Measurements from ENCODE around the gene CLDN22. TPM values are rescaled to one million over a fixed set of nuclear protein-coding genes. Genes with fewer than 3 reads are reported as not detected.

Gene CLDN22
- total RNA-seq, 1 donor from 2014 or later, result not detected

- no peaks in the 10 kb centered on the region for H3K9me3 Mint-ChIP-seq (ENCODE audit: unreplicated experiment)
- DNase-seq, result no peak
- no peaks in the 10 kb centered on the region for H3K4me1 Mint-ChIP-seq (ENCODE audit: low read depth, unreplicated experiment)
- peaks cover 4% of the 10 kb centered on the region for H3K27me3 Mint-ChIP-seq (ENCODE audit: unreplicated experiment)
- H3K27ac Mint-ChIP-seq (ENCODE audit: unreplicated experiment), result no peak overlapping the region
- H3K4me3 Mint-ChIP-seq (ENCODE audit: unreplicated experiment), result no peak overlapping the region
- TF ChIP-seq, protein P1, sequence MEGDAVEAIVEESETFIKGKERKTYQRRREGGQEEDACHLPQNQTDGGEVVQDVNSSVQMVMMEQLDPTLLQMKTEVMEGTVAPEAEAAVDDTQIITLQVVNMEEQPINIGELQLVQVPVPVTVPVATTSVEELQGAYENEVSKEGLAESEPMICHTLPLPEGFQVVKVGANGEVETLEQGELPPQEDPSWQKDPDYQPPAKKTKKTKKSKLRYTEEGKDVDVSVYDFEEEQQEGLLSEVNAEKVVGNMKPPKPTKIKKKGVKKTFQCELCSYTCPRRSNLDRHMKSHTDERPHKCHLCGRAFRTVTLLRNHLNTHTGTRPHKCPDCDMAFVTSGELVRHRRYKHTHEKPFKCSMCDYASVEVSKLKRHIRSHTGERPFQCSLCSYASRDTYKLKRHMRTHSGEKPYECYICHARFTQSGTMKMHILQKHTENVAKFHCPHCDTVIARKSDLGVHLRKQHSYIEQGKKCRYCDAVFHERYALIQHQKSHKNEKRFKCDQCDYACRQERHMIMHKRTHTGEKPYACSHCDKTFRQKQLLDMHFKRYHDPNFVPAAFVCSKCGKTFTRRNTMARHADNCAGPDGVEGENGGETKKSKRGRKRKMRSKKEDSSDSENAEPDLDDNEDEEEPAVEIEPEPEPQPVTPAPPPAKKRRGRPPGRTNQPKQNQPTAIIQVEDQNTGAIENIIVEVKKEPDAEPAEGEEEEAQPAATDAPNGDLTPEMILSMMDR (IDR thresholded peaks at IDR 0.05; ENCODE audit: partially characterized antibody, unreplicated experiment), result no peak
- H3K36me3 Mint-ChIP-seq (ENCODE audit: unreplicated experiment), result peaks cover 8% of the 10 kb centered on the region
These were observed 13.9 kb upstream of the CLDN22 start for GRCh38 chr4:183333983-183334382.

DNA sequence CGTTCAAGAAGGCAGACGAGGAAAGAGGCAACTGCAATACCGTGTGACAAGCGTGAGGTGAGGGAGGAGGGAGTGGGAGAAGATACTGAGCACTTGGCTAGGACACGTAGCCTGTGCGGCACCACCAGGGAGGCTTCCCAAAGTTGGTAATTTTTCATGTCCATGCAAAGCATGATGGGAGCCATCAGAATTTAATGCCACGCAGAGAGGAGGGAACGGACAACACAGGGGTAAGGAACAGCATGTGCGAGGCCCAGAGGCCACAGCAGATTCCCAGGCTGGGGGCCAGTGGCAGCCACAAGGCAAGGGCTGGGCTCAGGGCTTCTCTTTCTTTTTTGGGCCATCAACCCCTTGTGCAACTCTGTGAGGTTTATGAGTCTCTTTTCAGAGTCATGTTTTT, 13.1 kb upstream of the CLDN22 start:
- no peaks in the 10 kb centered on the region for H3K4me1 Mint-ChIP-seq (ENCODE audit: low read depth, unreplicated experiment)
- H3K27me3 Mint-ChIP-seq (ENCODE audit: unreplicated experiment), result peaks cover 4% of the 10 kb centered on the region
- no peaks in the 10 kb centered on the region for H3K9me3 Mint-ChIP-seq (ENCODE audit: unreplicated experiment)
- TF ChIP-seq, protein P1 (IDR thresholded peaks at IDR 0.05; ENCODE audit: partially characterized antibody, unreplicated experiment), result no peak
- H3K27ac Mint-ChIP-seq (ENCODE audit: unreplicated experiment), result no peak overlapping the region
- DNase-seq, result no peak
- H3K4me3 Mint-ChIP-seq (ENCODE audit: unreplicated experiment), result no peak overlapping the region
- H3K36me3 Mint-ChIP-seq (ENCODE audit: unreplicated experiment), result peaks cover 11% of the 10 kb centered on the region

GRCh38 chr4:183332447-183332846, 12.4 kb upstream of the CLDN22 start:
- DNase-seq, result no peak
- H3K9me3 Mint-ChIP-seq (ENCODE audit: unreplicated experiment), result no peaks in the 10 kb centered on the region
- TF ChIP-seq, protein P1 (IDR thresholded peaks at IDR 0.05; ENCODE audit: partially characterized antibody, unreplicated experiment), result no peak

GRCh38 chr4:183330841-183331240, 10.8 kb upstream of the CLDN22 start:
- H3K36me3 Mint-ChIP-seq (ENCODE audit: unreplicated experiment), result peaks cover 11% of the 10 kb centered on the region
- no peak overlapping the region for H3K27ac Mint-ChIP-seq (ENCODE audit: unreplicated experiment)
- H3K9me3 Mint-ChIP-seq (ENCODE audit: unreplicated experiment), result peaks cover 3% of the 10 kb centered on the region
- no peak overlapping the region for H3K4me3 Mint-ChIP-seq (ENCODE audit: unreplicated experiment)
- DNase-seq, result no peak
- no peaks in the 10 kb centered on the region for H3K4me1 Mint-ChIP-seq (ENCODE audit: low read depth, unreplicated experiment)
- TF ChIP-seq, protein P1 (IDR thresholded peaks at IDR 0.05; ENCODE audit: partially characterized antibody, unreplicated experiment), result no peak
- peaks cover 4% of the 10 kb centered on the region for H3K27me3 Mint-ChIP-seq (ENCODE audit: unreplicated experiment)

More at GRCh38 chr4:183332447-183332846, 12.4 kb upstream of the CLDN22 start:
- Mint-ChIP-seq H3K36me3 (ENCODE audit: unreplicated experiment) (peaks cover 11% of the 10 kb centered on the region), H3K4me1 (ENCODE audit: low read depth, unreplicated experiment) (no peaks in the 10 kb centered on the region), H3K27me3 (ENCODE audit: unreplicated experiment) (peaks cover 4% of the 10 kb centered on the region), H3K4me3 (ENCODE audit: unreplicated experiment) (no peak overlapping the region), H3K27ac (ENCODE audit: unreplicated experiment) (no peak overlapping the region)

- no peak for DNase-seq
- TF ChIP-seq, protein P1 (IDR thresholded peaks at IDR 0.05; ENCODE audit: partially characterized antibody, unreplicated experiment), result no peak
- Mint-ChIP-seq H3K27me3 (ENCODE audit: unreplicated experiment) (peaks cover 4% of the 10 kb centered on the region), H3K9me3 (ENCODE audit: unreplicated experiment) (peaks cover 3% of the 10 kb centered on the region), H3K27ac (ENCODE audit: unreplicated experiment) (no peak overlapping the region), H3K4me1 (ENCODE audit: low read depth, unreplicated experiment) (no peaks in the 10 kb centered on the region), H3K4me3 (ENCODE audit: unreplicated experiment) (no peak overlapping the region), H3K36me3 (ENCODE audit: unreplicated experiment) (peaks cover 7% of the 10 kb centered on the region)
These were observed 10.1 kb upstream of the CLDN22 start for GRCh38 chr4:183329954-183330742.

Data from glutamatergic neuron (in vitro differentiated cells).